HepG2 (cell line): ENCODE measurements around the gene ASTN1. TPM values are rescaled to one million over a fixed set of nuclear protein-coding genes. Genes with fewer than 3 reads are reported as not detected.

Experiments used
- ATAC-seq: fragments of 200-7000 bp; cut with Tn5 transposase; 3 replicates; pipeline ENCODE4 v1.9.1; 2020; ENCODE audit warnings: mild to moderate bottlenecking, moderate library complexity
- BruUV-seq: library from RNA; stranded (reverse); fragments of 400-500 nt; replicated peaks from 2 replicates; lab custom pipeline; 2021; lab: Mats Ljungman, UMichigan
- CTCF ChIA-PET: fragments of 300-600 bp; formaldehyde crosslinking; extraction: SDS; loops from one replicate; lab custom pipeline; 2021; ENCODE audit warnings: low total read pairs, inconsistent platforms, low intra/inter-chr PET ratio; lab: Yijun Ruan, JAX
- POLR2A ChIA-PET: fragments of 350-600 bp; sonication (Branson Sonifier 250); formaldehyde crosslinking; loops from one replicate; lab custom pipeline; 2020; ENCODE audit warnings: antibody characterized with exemption, inconsistent platforms; lab: Yijun Ruan, JAX
- DNase-seq: peaks from one replicate; pipeline ENCODE4 v3.0.0-alpha.2; 2015; ENCODE audit warnings: low spot score
- FAIRE-seq: peaks from 3 replicates; lab custom pipeline; 2011; peaks lifted over from hg19 to GRCh38; lab: Jason Lieb, UNC
- H2AFZ ChIP-seq: one replicate; pipeline ENCODE4 v1.6.1; 2011; ENCODE audit warnings: low read length, inconsistent platforms
- H3K27ac ChIP-seq: fragments of 300-600 bp; 3 replicates; pipeline ENCODE4 v1.8.0; 2011; ENCODE audit warnings: mixed run types, mild to moderate bottlenecking, mixed read lengths, low read length, inconsistent platforms; ENCODE audit not compliant: insufficient read depth; ENCODE audit errors: extremely low read length
- H3K27me3 ChIP-seq, 2 experiments: fragments of 200-600 bp in 1 of 2; 2 replicates in 1 of 2; 3 replicates in 1 of 2; pipeline versions ENCODE4 v1.6.0 to v1.8.0; 2011; ENCODE audit warnings: low read length in 2 of 2, mild to moderate bottlenecking in 2 of 2, moderate library complexity in 2 of 2, inconsistent platforms in 1 of 2; ENCODE audit not compliant: insufficient read depth in 2 of 2, control insufficient read depth in 1 of 2
- H3K36me3 ChIP-seq, 2 experiments: fragments of 200-600 bp in 1 of 2; replicated peaks in 1 of 2; 2 replicates in 1 of 2; 3 replicates in 1 of 2; pipeline versions ENCODE4 v1.5.1 to v1.8.0; 2011; ENCODE audit warnings: low read length in 2 of 2, inconsistent platforms in 1 of 2; ENCODE audit not compliant: insufficient read depth in 2 of 2, control insufficient read depth in 1 of 2
- H3K4me1 ChIP-seq: 2 replicates; pipeline ENCODE4 v1.5.1; 2012; ENCODE audit warnings: low read length, inconsistent platforms; ENCODE audit not compliant: insufficient read depth
- H3K4me2 ChIP-seq: 2 replicates; pipeline ENCODE4 v1.6.0; 2011; ENCODE audit warnings: low read depth, low read length, inconsistent platforms
- H3K4me3 ChIP-seq, 3 experiments: fragments of 200-600 bp in 1 of 3; sonication (generic), shearing (Covaris generic) in 1 of 3; replicated peaks in 1 of 3; 2 replicates each; pipeline ENCODE4 v1.5.1; 2011 to 2016; ENCODE audit warnings: low read length in 3 of 3, inconsistent platforms in 2 of 3, low read depth in 2 of 3, mild to moderate bottlenecking in 2 of 3, control low read depth in 1 of 3, mixed read lengths in 1 of 3; ENCODE audit not compliant: insufficient read depth in 1 of 3
- H3K79me2 ChIP-seq: one replicate; pipeline ENCODE4 v1.6.1; 2011; ENCODE audit warnings: low read length, inconsistent platforms; ENCODE audit not compliant: insufficient read depth
- H3K9ac ChIP-seq: 2 replicates; pipeline ENCODE4 v1.6.0; 2011; ENCODE audit warnings: mild to moderate bottlenecking, low read depth, low read length, inconsistent platforms; ENCODE audit not compliant: insufficient read depth
- H3K9me3 ChIP-seq: 2 replicates; pipeline ENCODE4 v1.5.1; 2012; ENCODE audit warnings: mild to moderate bottlenecking, low read length
- H4K20me1 ChIP-seq: 2 replicates; pipeline ENCODE4 v1.6.0; 2011; ENCODE audit warnings: inconsistent platforms, mild to moderate bottlenecking, low read length, moderate library complexity; ENCODE audit not compliant: insufficient read depth
- GLI4 ChIP-seq: sonication (generic); formaldehyde crosslinking; IDR thresholded peaks from 2 replicates; pipeline ENCODE4 v1.5.1; 2020; ENCODE audit warnings: missing genetic modification reagents, mild to moderate bottlenecking, moderate library complexity, borderline replicate concordance
- REXO4 ChIP-seq: sonication (generic); formaldehyde crosslinking; IDR thresholded peaks from 2 replicates; pipeline ENCODE4 v1.8.0; 2022; ENCODE audit warnings: missing genetic modification reagents, mild to moderate bottlenecking, borderline replicate concordance
- RNF2 ChIP-seq: fragments of 450-650 bp; conservative IDR thresholded peaks from 2 replicates; pipeline ENCODE4 v1.6.1; 2016; ENCODE audit warnings: low read depth
- TBX2 ChIP-seq: sonication (generic); formaldehyde crosslinking; IDR thresholded peaks from 2 replicates; pipeline ENCODE4 v1.5.0; 2020; ENCODE audit warnings: missing genetic modification reagents, mild to moderate bottlenecking, borderline replicate concordance
- ZBTB8A ChIP-seq: sonication (generic); formaldehyde crosslinking; IDR thresholded peaks from 2 replicates; pipeline ENCODE4 v1.4.0; 2020; ENCODE audit warnings: mild to moderate bottlenecking, low read depth, missing genetic modification reagents, borderline replicate concordance
- ZFP41 ChIP-seq: sonication (generic); formaldehyde crosslinking; IDR thresholded peaks from 2 replicates; pipeline ENCODE4 v1.4.0; 2020; ENCODE audit warnings: mild to moderate bottlenecking, missing genetic modification reagents, borderline replicate concordance
- WGBS: methylation state at CpG from one replicate; pipeline ENCODE4 v1.1.6; 2017; ENCODE audit warnings: low lambda C conversion rate; 5-methylcytosine and 5-hydroxymethylcytosine counted together
- in situ Hi-C: cut with HindIII; loops from 2 replicates; pipeline ENCODE4 v1.10.0; 2017; ENCODE audit warnings: low pct_unique_long_range_greater_than_20kb; ENCODE audit not compliant: extremely low pct_ligation_motif_present
- intact Hi-C: fragments of 100-400 bp; cut with micrococcal nuclease; formaldehyde crosslinking; loops from one replicate; pipeline ENCODE4 v1.10.0; 2022; ENCODE audit not compliant: unreplicated experiment
- polyA plus RNA-seq, 8 experiments: library from polyadenylated mRNA; depleted of rRNA in 3 of 8; stranded (reverse) in 7 of 8; unstranded in 1 of 8; fragments of >200 nt; fragmentation: Illumina TruSeq in 4 of 8; extraction: Trizol in 4 of 8; gene quantifications; 2 replicates each; pipeline versions ENCODE4 v1.2.1 to v1.2.3, GENCODE V29; 2011 to 2016; ENCODE audit warnings: low read depth in 4 of 8, missing spikeins in 1 of 8, mixed read lengths in 1 of 8; ENCODE audit not compliant: insufficient read depth in 1 of 8
- total RNA-seq, 5 experiments: library from RNA; depleted of rRNA; stranded (reverse); fragments of >200 nt; fragmentation: Illumina TruSeq; extraction: Trizol; gene quantifications; 2 replicates each; pipeline ENCODE4 v1.2.3, GENCODE V29; 2016; ENCODE audit warnings: low read depth in 1 of 5
- TF ChIP-seq, protein P1 (sequence below): sonication (generic); formaldehyde crosslinking; IDR thresholded peaks from 2 replicates; pipeline ENCODE4 v1.5.0; 2020; ENCODE audit warnings: missing genetic modification reagents
- TF ChIP-seq, protein P2 (sequence below): IDR thresholded peaks from 2 replicates; pipeline ENCODE4 v1.6.1; 2016; ENCODE audit warnings: low read depth, control low read depth
- TF ChIP-seq, protein P3 (sequence below): sonication (generic); formaldehyde crosslinking; IDR thresholded peaks from 2 replicates; pipeline ENCODE4 v1.8.0; 2022; ENCODE audit warnings: mild to moderate bottlenecking, missing genetic modification reagents, moderate library complexity
- TF ChIP-seq, protein P4 (sequence below): sonication (generic); formaldehyde crosslinking; IDR thresholded peaks from 2 replicates; pipeline ENCODE4 v1.9.0; 2021; ENCODE audit warnings: missing genetic modification reagents, mild to moderate bottlenecking, borderline replicate concordance

The ASTN1 gene
- total and polyA plus RNA-seq, 2 of the 13 experiments (the other 11 are each of a cell fraction or from before 2014, with no cell fraction given), result not detected

DNA sequence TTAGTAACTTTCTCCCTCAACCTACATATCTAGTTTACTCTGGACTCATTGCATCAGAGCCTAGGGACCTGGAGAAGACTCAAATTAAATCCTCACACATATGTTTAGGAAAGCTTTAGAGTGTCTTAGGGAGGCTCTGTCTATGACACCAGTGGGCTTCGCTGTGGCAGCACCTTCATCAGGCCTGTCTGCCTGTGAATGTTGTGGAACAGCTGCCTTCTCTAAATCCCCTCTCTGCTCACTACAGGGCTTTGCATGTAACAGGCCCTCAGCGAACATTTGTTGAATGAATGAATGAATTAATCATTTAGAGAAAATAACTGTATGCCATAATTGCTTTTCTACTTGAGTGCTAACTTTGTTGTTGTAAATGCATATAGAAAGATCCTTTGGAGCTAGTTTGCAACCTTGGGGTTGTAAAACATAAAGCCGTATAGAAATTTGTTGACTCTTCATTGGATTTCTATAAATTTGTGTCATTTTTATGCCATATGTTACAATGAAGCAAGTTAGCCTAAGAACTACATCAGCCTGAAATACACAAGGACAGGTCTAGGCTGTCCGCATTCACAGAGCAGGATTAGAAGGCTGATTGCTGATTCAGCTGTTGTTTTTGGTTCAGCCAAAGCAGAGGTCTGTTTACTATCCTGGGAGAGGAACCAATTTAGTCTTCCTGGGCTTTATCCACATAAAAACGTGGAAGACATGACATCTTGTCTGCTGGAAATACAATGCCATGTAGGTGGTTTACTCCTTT, 238.0 kb downstream of the ASTN1 start:
- 17% methylated on average over 5 of the region's 5 CpGs for WGBS
- Histone ChIP-seq H3K79me2 (no peaks in the 10 kb centered on the region), H3K9me3 (no peaks in the 10 kb centered on the region), H3K4me2 (no peak overlapping the region), H3K4me1 (no peaks in the 10 kb centered on the region), H3K9ac (no peak overlapping the region), H3K27ac (no peak overlapping the region), H3K27me3 (no peaks in the 10 kb centered on the region), H3K4me3 (no peak overlapping the region), H4K20me1 (no peaks in the 10 kb centered on the region), H2AFZ (no peak overlapping the region), H3K36me3 (no peaks in the 10 kb centered on the region)
- ChIA-PET POLR2A (no interaction called here), CTCF (no interaction called here)
- no peak for TF ChIP-seq GLI4 (CRISPR knock-in tag)
- TF ChIP-seq, protein P1, sequence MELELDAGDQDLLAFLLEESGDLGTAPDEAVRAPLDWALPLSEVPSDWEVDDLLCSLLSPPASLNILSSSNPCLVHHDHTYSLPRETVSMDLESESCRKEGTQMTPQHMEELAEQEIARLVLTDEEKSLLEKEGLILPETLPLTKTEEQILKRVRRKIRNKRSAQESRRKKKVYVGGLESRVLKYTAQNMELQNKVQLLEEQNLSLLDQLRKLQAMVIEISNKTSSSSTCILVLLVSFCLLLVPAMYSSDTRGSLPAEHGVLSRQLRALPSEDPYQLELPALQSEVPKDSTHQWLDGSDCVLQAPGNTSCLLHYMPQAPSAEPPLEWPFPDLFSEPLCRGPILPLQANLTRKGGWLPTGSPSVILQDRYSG (CRISPR knock-in tag), result no peak
- TF ChIP-seq, protein P2, sequence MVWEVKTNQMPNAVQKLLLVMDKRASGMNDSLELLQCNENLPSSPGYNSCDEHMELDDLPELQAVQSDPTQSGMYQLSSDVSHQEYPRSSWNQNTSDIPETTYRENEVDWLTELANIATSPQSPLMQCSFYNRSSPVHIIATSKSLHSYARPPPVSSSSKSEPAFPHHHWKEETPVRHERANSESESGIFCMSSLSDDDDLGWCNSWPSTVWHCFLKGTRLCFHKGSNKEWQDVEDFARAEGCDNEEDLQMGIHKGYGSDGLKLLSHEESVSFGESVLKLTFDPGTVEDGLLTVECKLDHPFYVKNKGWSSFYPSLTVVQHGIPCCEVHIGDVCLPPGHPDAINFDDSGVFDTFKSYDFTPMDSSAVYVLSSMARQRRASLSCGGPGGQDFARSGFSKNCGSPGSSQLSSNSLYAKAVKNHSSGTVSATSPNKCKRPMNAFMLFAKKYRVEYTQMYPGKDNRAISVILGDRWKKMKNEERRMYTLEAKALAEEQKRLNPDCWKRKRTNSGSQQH (CRISPR knock-in tag), result no peak
- in situ Hi-C loops (no loop called here), intact Hi-C loops (no loop called here)
- no peak for FAIRE-seq
- no TSS peak for BruUV-seq
- no peak for DNase-seq
- ATAC-seq, result no peak

DNA sequence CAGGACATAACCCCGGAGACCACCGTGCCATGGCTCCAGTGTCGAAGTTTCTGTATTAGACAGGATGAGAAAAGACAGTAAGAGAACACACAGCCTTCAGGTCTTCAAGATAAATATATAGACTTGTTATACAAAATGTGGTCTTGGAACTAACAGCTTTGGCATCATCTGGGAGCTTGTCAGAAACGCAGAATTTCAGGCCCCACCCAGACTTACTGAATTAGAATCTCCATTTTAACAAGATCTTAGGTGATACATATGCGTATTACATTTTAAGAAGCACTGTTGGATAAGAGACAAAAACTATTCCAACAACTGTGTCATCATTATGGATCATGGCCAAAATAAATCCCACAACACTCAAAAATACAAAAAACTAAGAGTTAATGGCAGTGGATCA, 239.3 kb downstream of the ASTN1 start:
- FAIRE-seq (no peak), ATAC-seq (no peak), DNase-seq (no peak)
- Histone ChIP-seq H3K4me1 (no peaks in the 10 kb centered on the region), H3K27ac (no peak overlapping the region), H2AFZ (no peak overlapping the region), H4K20me1 (no peaks in the 10 kb centered on the region), H3K79me2 (no peaks in the 10 kb centered on the region), H3K27me3 (no peaks in the 10 kb centered on the region), H3K4me3 (no peak overlapping the region), H3K36me3 (no peaks in the 10 kb centered on the region), H3K9ac (no peak overlapping the region), H3K9me3 (no peaks in the 10 kb centered on the region), H3K4me2 (no peak overlapping the region)
- ChIA-PET POLR2A (no interaction called here), CTCF (no interaction called here)
- BruUV-seq, result no TSS peak
- in situ Hi-C loops (no loop called here), intact Hi-C loops (no loop called here)
- 20% methylated on average over 5 of the region's 5 CpGs for WGBS
- TF ChIP-seq, protein P3, sequence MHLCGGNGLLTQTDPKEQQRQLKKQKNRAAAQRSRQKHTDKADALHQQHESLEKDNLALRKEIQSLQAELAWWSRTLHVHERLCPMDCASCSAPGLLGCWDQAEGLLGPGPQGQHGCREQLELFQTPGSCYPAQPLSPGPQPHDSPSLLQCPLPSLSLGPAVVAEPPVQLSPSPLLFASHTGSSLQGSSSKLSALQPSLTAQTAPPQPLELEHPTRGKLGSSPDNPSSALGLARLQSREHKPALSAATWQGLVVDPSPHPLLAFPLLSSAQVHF (CRISPR knock-in tag), result no peak
- TF ChIP-seq TBX2 (CRISPR knock-in tag) (no peak), REXO4 (no peak), ZFP41 (CRISPR knock-in tag) (no peak), ZBTB8A (CRISPR knock-in tag) (no peak), RNF2 (no peak)
- TF ChIP-seq, protein P4, sequence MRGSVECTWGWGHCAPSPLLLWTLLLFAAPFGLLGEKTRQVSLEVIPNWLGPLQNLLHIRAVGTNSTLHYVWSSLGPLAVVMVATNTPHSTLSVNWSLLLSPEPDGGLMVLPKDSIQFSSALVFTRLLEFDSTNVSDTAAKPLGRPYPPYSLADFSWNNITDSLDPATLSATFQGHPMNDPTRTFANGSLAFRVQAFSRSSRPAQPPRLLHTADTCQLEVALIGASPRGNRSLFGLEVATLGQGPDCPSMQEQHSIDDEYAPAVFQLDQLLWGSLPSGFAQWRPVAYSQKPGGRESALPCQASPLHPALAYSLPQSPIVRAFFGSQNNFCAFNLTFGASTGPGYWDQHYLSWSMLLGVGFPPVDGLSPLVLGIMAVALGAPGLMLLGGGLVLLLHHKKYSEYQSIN (CRISPR knock-in tag), result no peak
